Mesendoderm (in vitro differentiated cells): ENCODE results near the gene TLCD3B.

Source experiments
- DNase-seq: peaks from one replicate; pipeline ENCODE4 v3.0.0; 2013
- H2AK5ac ChIP-seq: 2 replicates; pipeline ENCODE4 v1.6.1; 2013; ENCODE audit warnings: low read length, inconsistent platforms
- H2BK120ac ChIP-seq: 2 replicates; pipeline ENCODE4 v1.6.1; 2013; ENCODE audit warnings: low read depth, mild to moderate bottlenecking, low read length, moderate library complexity, mixed read lengths
- H2BK15ac ChIP-seq: replicated peaks from 2 replicates; pipeline ENCODE4 v1.6.1; 2013; ENCODE audit warnings: low read depth, mild to moderate bottlenecking, moderate library complexity
- H2BK5ac ChIP-seq: 2 replicates; pipeline ENCODE4 v1.6.1; 2013; ENCODE audit warnings: low read length, inconsistent platforms
- H3K18ac ChIP-seq: 2 replicates; pipeline ENCODE4 v1.6.1; 2013; ENCODE audit warnings: mild to moderate bottlenecking, low read length, mixed read lengths
- H3K23ac ChIP-seq: one replicate; pipeline ENCODE4 v1.6.1; 2013; ENCODE audit warnings: low read length
- H3K27ac ChIP-seq: 2 replicates; pipeline ENCODE4 v1.5.1; 2013; ENCODE audit warnings: low read depth, mild to moderate bottlenecking, inconsistent platforms, low read length, moderate library complexity
- H3K27me3 ChIP-seq: 2 replicates; pipeline ENCODE4 v1.6.1; 2013; ENCODE audit warnings: low read length, control low read depth, mild to moderate bottlenecking, inconsistent platforms; ENCODE audit not compliant: insufficient read depth, poor library complexity
- H3K36me3 ChIP-seq: 2 replicates; pipeline ENCODE4 v1.6.1; 2013; ENCODE audit warnings: low read length, inconsistent platforms; ENCODE audit not compliant: control insufficient read depth, insufficient read depth
- H3K4ac ChIP-seq: one replicate; pipeline ENCODE4 v1.6.1; 2013; ENCODE audit warnings: low read depth, mild to moderate bottlenecking, low read length, moderate library complexity
- H3K4me1 ChIP-seq: 2 replicates; pipeline ENCODE4 v1.6.1; 2013; ENCODE audit warnings: low read depth, low read length, inconsistent platforms; ENCODE audit not compliant: control insufficient read depth
- H3K4me2 ChIP-seq: 2 replicates; pipeline ENCODE4 v1.6.1; 2013; ENCODE audit warnings: low read length
- H3K4me3 ChIP-seq: 2 replicates; pipeline ENCODE4 v1.5.1; 2013; ENCODE audit warnings: mild to moderate bottlenecking, low read length
- H3K56ac ChIP-seq: one replicate; pipeline ENCODE4 v1.6.1; 2013; ENCODE audit warnings: low read length
- H3K79me1 ChIP-seq: 2 replicates; pipeline ENCODE4 v1.6.1; 2013; ENCODE audit warnings: low read length, inconsistent platforms
- H3K79me2 ChIP-seq: 2 replicates; pipeline ENCODE4 v1.6.1; 2013; ENCODE audit warnings: mild to moderate bottlenecking, low read length; ENCODE audit not compliant: control insufficient read depth, insufficient read depth
- H3K9ac ChIP-seq: 2 replicates; pipeline ENCODE4 v1.6.1; 2013; ENCODE audit warnings: low read length, inconsistent platforms
- H4K5ac ChIP-seq: one replicate; pipeline ENCODE4 v1.6.1; 2013; ENCODE audit warnings: low read length
- H4K8ac ChIP-seq: one replicate; pipeline ENCODE4 v1.6.1; 2013; ENCODE audit warnings: low read depth, mild to moderate bottlenecking, control low read depth, low read length, moderate library complexity
- WGBS: extraction: QIAGEN DNeasy Blood & Tissue Kit; methylation state at CpG from one replicate; pipeline ENCODE4 v1.1.7; 2013; ENCODE audit warnings: low lambda C conversion rate, missing lambda C conversion rate; ENCODE audit not compliant: insufficient coverage; ENCODE audit errors: extremely low coverage; 5-methylcytosine and 5-hydroxymethylcytosine counted together

TLCD3B gene

DNA sequence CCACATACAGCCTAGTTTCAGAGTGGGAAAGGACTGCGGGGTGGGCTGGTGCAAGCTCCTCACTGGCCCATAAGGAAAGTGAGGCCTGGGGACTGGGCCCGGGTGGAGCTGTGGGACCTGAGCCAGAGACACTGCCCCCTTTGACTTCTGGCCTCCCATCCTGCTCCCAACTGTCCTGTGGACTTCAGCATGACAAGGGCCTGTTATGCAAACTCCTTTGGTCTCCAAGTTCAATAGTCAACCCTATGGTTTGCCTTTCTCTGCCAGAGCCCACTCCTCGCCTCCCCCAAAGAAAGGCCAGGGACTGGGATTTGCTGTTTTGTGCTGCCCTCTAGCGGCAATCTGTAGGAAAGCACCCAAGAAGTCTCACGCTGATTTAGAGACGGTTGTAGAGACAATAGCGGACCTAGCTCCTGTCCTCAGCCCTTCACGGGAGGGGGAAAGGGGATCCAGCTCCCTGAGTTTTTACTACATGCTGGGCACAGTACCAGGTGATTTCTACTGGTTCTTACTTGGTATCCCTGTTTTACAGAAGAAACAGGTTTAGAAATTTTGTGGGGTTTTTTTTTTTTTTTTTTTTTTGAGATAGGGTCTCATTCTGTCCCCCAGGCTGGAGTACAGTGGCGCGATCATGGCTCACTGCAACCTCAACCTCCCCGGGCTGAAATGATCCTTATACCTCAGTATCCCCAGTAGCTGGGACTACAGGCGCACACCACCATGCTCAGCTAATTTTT, 1.2 kb upstream of the TLCD3B start:
- H3K56ac ChIP-seq = no peak overlapping the region
- H3K79me1 ChIP-seq = no peaks in the 10 kb centered on the region
- no peak overlapping the region for H2BK15ac ChIP-seq
- H3K23ac ChIP-seq = no peak overlapping the region
- H4K8ac ChIP-seq = no peak overlapping the region
- H3K9ac ChIP-seq = no peak overlapping the region
- no CpG with 5 or more reads among the region's 12 CpGs for WGBS
- H3K4me3 ChIP-seq = no peak overlapping the region
- no peak overlapping the region for H2AK5ac ChIP-seq
- no peak overlapping the region for H3K27ac ChIP-seq
- H3K18ac ChIP-seq = no peak overlapping the region
- no peak overlapping the region for H2BK120ac ChIP-seq
- no peaks in the 10 kb centered on the region for H3K79me2 ChIP-seq
- H2BK5ac ChIP-seq = no peak overlapping the region
- H3K4ac ChIP-seq = no peak overlapping the region
- no peaks in the 10 kb centered on the region for H3K36me3 ChIP-seq
- DNase-seq = peak; percentile 91
- no peak overlapping the region for H4K5ac ChIP-seq
- no peak overlapping the region for H3K4me2 ChIP-seq
- peaks cover 5% of the 10 kb centered on the region for H3K4me1 ChIP-seq
- H3K27me3 ChIP-seq = no peaks in the 10 kb centered on the region

GRCh38 chr16:30031477-30031918, 427 bp upstream of the TLCD3B start:
- DNase-seq = no peak
- no peak overlapping the region for H3K23ac ChIP-seq

DNA sequence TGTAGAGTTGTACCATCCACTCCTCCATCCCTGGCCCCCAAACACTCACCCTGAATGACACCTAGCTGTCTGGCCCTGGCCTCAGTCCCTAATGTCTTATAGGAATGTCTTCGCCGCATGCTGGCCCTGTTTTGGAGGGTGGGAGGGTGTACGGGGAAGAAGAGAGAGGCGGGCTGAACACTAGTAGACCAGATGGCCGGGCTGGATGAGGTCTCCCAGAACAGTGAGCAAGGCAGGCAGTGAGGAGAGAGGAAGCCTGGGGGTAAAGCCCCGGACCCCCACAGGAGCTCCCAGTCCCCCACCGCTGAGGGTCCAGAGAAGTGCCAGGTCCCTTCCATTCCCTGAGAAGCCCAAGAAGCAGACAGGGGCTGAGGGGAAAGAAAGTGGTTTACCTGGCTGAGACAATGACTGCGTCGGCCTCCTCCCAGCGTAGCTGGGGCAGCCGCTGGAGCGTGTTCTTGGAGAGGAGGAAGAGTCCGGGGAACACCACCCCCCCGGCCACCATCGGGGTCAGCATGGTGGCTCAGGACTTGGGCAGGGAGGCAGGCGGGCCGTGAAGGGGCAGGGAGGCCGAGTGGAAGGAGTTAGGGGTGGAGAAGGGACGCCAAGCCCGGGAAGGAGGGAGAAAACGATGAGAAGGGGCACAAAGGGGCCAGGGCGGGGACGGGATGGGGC, 923 bp downstream of the TLCD3B start:
- Histone ChIP-seq H3K4me3 (no peak overlapping the region), H2BK5ac (no peak overlapping the region), H3K79me1 (no peaks in the 10 kb centered on the region), H2BK120ac (no peak overlapping the region), H3K23ac (no peak overlapping the region), H3K18ac (no peak overlapping the region), H3K4me2 (peak overlapping the region; percentile 39), H3K27me3 (no peaks in the 10 kb centered on the region), H2AK5ac (no peak overlapping the region), H3K36me3 (no peaks in the 10 kb centered on the region), H3K4me1 (peaks cover 5% of the 10 kb centered on the region), H3K79me2 (no peaks in the 10 kb centered on the region), H3K4ac (no peak overlapping the region), H2BK15ac (no peak overlapping the region), H4K8ac (no peak overlapping the region), H3K27ac (no peak overlapping the region), H3K9ac (peak overlapping the region; percentile 56), H3K56ac (peak overlapping the region; percentile 83), H4K5ac (no peak overlapping the region)
- DNase-seq = no peak
- no CpG with 5 or more reads among the region's 23 CpGs for WGBS

More at GRCh38 chr16:30031477-30031918, 427 bp upstream of the TLCD3B start:
- H2BK5ac ChIP-seq = no peak overlapping the region
- H3K4me3 ChIP-seq = no peak overlapping the region
- H4K8ac ChIP-seq = no peak overlapping the region
- no peak overlapping the region for H2AK5ac ChIP-seq
- H3K18ac ChIP-seq = no peak overlapping the region
- peak overlapping the region; percentile 39 for H3K9ac ChIP-seq
- H4K5ac ChIP-seq = no peak overlapping the region
- H3K79me2 ChIP-seq = no peaks in the 10 kb centered on the region
- H3K56ac ChIP-seq = peak overlapping the region; percentile 85
- peak overlapping the region; percentile 45 for H3K4me2 ChIP-seq
- no peaks in the 10 kb centered on the region for H3K36me3 ChIP-seq
- H3K27ac ChIP-seq = no peak overlapping the region
- peaks cover 5% of the 10 kb centered on the region for H3K4me1 ChIP-seq
- WGBS = no CpG with 5 or more reads among the region's 11 CpGs
- H3K4ac ChIP-seq = no peak overlapping the region
- no peak overlapping the region for H2BK120ac ChIP-seq
- H3K27me3 ChIP-seq = no peaks in the 10 kb centered on the region
- no peaks in the 10 kb centered on the region for H3K79me1 ChIP-seq
- H2BK15ac ChIP-seq = no peak overlapping the region

- Histone ChIP-seq H2BK120ac (no peak overlapping the region), H3K9ac (no peak overlapping the region), H2AK5ac (no peak overlapping the region), H3K4me3 (no peak overlapping the region), H3K36me3 (no peaks in the 10 kb centered on the region), H4K5ac (no peak overlapping the region), H3K79me1 (no peaks in the 10 kb centered on the region), H3K4me1 (peaks cover 5% of the 10 kb centered on the region), H3K27me3 (no peaks in the 10 kb centered on the region), H3K18ac (no peak overlapping the region), H2BK15ac (no peak overlapping the region), H3K27ac (no peak overlapping the region), H3K23ac (no peak overlapping the region), H3K56ac (no peak overlapping the region), H3K4ac (no peak overlapping the region), H2BK5ac (no peak overlapping the region), H3K4me2 (no peak overlapping the region), H4K8ac (no peak overlapping the region), H3K79me2 (no peaks in the 10 kb centered on the region)
- peak; percentile 67 for DNase-seq
- whole genome bisulfite sequencing = no CpG with 5 or more reads among the region's 18 CpGs
Measured at GRCh38 chr16:30028438-30029076, 2.5 kb downstream of the TLCD3B start.

DNA sequence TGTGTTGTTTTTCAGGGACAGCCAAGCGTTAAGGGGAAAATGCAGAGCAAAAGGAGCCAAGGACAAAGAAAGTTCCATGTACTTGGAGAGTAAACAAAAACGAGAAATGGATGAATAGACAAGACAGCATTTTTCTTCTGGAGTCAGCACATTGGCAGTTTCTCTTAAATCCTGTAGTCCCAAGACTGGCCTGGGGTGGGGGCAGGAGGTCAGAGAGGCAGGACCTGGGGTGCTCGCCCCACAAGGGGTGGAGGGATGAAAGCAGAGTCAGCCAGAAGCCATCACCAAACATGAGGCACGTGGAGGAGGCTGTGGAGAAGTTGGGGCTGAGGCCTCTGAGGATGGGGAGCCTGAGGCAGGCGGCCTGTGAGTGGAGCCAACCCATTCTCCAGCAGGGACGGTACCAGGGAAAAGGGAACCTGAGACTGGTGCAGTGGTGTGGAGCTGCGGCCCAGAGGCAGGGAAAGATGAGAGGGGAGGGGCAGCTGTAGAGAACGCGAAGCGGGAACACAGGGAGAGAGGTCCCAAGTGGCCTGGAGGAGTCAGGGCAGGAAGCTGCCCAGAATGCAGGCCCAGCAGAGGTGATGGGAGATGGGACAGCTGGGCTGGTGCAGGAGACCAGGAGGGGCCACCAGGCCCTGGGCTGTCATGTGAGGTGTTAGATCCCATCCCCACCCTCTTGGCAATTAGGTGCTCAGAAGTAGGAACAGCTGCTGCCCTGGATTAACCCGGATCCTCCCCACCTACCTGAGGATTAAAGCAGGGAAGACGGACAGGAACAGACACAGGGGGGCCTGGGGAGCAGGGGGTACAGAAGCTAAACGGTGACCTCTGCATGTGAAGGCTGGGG, 3.3 kb downstream of the TLCD3B start:
- Histone ChIP-seq H3K27ac (no peak overlapping the region), H3K79me2 (no peaks in the 10 kb centered on the region), H2AK5ac (no peak overlapping the region), H3K4me1 (peaks cover 5% of the 10 kb centered on the region), H3K18ac (no peak overlapping the region), H2BK15ac (no peak overlapping the region), H3K79me1 (no peaks in the 10 kb centered on the region), H3K4me3 (no peak overlapping the region), H3K27me3 (no peaks in the 10 kb centered on the region), H3K23ac (no peak overlapping the region), H2BK120ac (no peak overlapping the region), H2BK5ac (no peak overlapping the region), H4K5ac (no peak overlapping the region), H3K9ac (no peak overlapping the region), H3K56ac (no peak overlapping the region), H3K4me2 (no peak overlapping the region), H3K36me3 (no peaks in the 10 kb centered on the region), H4K8ac (no peak overlapping the region), H3K4ac (no peak overlapping the region)
- no CpG with 5 or more reads among the region's 13 CpGs for WGBS
- no peak for DNase-seq
